Hepatocyte (in vitro differentiated cells): ENCODE results near the gene RFTN1. TPM values are rescaled to one million over a fixed set of nuclear protein-coding genes. Genes with fewer than 3 reads are reported as not detected.

Experiments used
- DNase-seq: peaks from one replicate; pipeline ENCODE4 v3.0.0-alpha.2; 2016; ENCODE audit warnings: low spot score
- H2AFZ ChIP-seq: fragments of 200-600 bp; sonication (generic); 2 replicates; pipeline ENCODE4 v1.6.0; 2016; ENCODE audit warnings: antibody characterized with exemption, mild to moderate bottlenecking
- H3K27ac ChIP-seq: fragments of 200-600 bp; sonication (generic); 2 replicates; pipeline ENCODE4 v1.5.1; 2016; ENCODE audit warnings: mild to moderate bottlenecking
- H3K27me3 ChIP-seq: fragments of 200-600 bp; sonication (generic); 2 replicates; pipeline ENCODE4 v1.6.1; 2016
- H3K36me3 ChIP-seq: fragments of 200-600 bp; sonication (generic); replicated peaks from 2 replicates; pipeline ENCODE4 v1.5.1; 2016; ENCODE audit warnings: low read depth; ENCODE audit not compliant: insufficient read depth
- H3K4me1 ChIP-seq: fragments of 200-600 bp; sonication (generic); 2 replicates; pipeline ENCODE4 v1.5.1; 2016; ENCODE audit warnings: mild to moderate bottlenecking, moderate library complexity; ENCODE audit not compliant: insufficient read depth
- H3K4me2 ChIP-seq: fragments of 200-600 bp; sonication (generic); 2 replicates; pipeline ENCODE4 v1.6.0; 2016
- H3K4me3 ChIP-seq: fragments of 200-600 bp; sonication (generic); 2 replicates; pipeline ENCODE4 v1.5.1; 2016; ENCODE audit warnings: mild to moderate bottlenecking
- H3K79me2 ChIP-seq: fragments of 200-600 bp; sonication (generic); 2 replicates; pipeline ENCODE4 v1.6.0; 2017; ENCODE audit warnings: mild to moderate bottlenecking
- H3K9me2 ChIP-seq: fragments of 200-600 bp; sonication (generic); replicated peaks from 2 replicates; pipeline ENCODE4 v1.6.0; 2017; ENCODE audit warnings: mild to moderate bottlenecking; ENCODE audit not compliant: insufficient read depth
- H3K9me3 ChIP-seq: fragments of 200-600 bp; sonication (generic); 2 replicates; pipeline ENCODE4 v1.5.1; 2016; ENCODE audit warnings: low read depth, mild to moderate bottlenecking
- H4K20me1 ChIP-seq: fragments of 200-600 bp; sonication (generic); 2 replicates; pipeline ENCODE4 v1.6.0; 2016; ENCODE audit warnings: mild to moderate bottlenecking; ENCODE audit not compliant: insufficient read depth, poor library complexity, severe bottlenecking
- CTCF ChIP-seq: fragments of 200-600 bp; sonication (generic); IDR thresholded peaks from 2 replicates; pipeline ENCODE4 v1.5.1; 2016; ENCODE audit warnings: antibody characterized with exemption, mild to moderate bottlenecking; ENCODE audit not compliant: poor library complexity
- EZH2 ChIP-seq: fragments of 200-600 bp; sonication (generic); IDR thresholded peaks from 2 replicates; pipeline ENCODE4 v1.6.1; 2016; ENCODE audit warnings: antibody characterized with exemption, mild to moderate bottlenecking, borderline replicate concordance
- EZH2phosphoT487 ChIP-seq: fragments of 200-600 bp; sonication (generic); IDR thresholded peaks from one replicate; pipeline ENCODE4 v1.6.1; 2018; ENCODE audit warnings: antibody characterized with exemption, mild to moderate bottlenecking, low read depth, moderate library complexity; ENCODE audit not compliant: unreplicated experiment, severe bottlenecking
- WGBS: methylation state at CpG from one replicate; pipeline ENCODE4 v1.1.6; 2016; ENCODE audit warnings: low lambda C conversion rate; ENCODE audit errors: missing lambda C conversion rate; 5-methylcytosine and 5-hydroxymethylcytosine counted together
- polyA plus RNA-seq: library from polyadenylated mRNA; unstranded; fragments of >200 nt; fragmentation: Nextera tagmentation; extraction: Ambion mirVana; gene quantifications from 2 replicates; pipeline ENCODE4 v1.2.1, GENCODE V29; 2016
- total RNA-seq: library from RNA; depleted of rRNA; stranded (reverse); fragments of >200 nt; gene quantifications from 2 replicates; pipeline ENCODE4 v1.2.3, GENCODE V29; 2014

The RFTN1 gene
- total and polyA plus RNA-seq, 2 experiments from 2014 or later = 10.0 to 14.9 TPM

GRCh38 chr3:16430717-16431630, 82.5 kb downstream of the RFTN1 start:
- Histone ChIP-seq H4K20me1 (no peaks in the 10 kb centered on the region), H3K9me2 (no peaks in the 10 kb centered on the region), H3K4me2 (no peak overlapping the region), H3K27ac (no peak overlapping the region), H3K4me1 (no peaks in the 10 kb centered on the region), H3K79me2 (no peaks in the 10 kb centered on the region), H2AFZ (no peak overlapping the region), H3K36me3 (no peaks in the 10 kb centered on the region), H3K27me3 (no peaks in the 10 kb centered on the region), H3K9me3 (no peaks in the 10 kb centered on the region), H3K4me3 (no peak overlapping the region)
- WGBS = 94% methylated on average over 11 of the region's 11 CpGs
- no peak for TF ChIP-seq EZH2phosphoT487
- TF ChIP-seq EZH2 = no peak
- no peak for TF ChIP-seq CTCF
- no peak for DNase-seq

- Histone ChIP-seq H3K27me3 (no peaks in the 10 kb centered on the region), H3K79me2 (no peaks in the 10 kb centered on the region), H3K4me2 (no peak overlapping the region), H3K36me3 (no peaks in the 10 kb centered on the region), H4K20me1 (no peaks in the 10 kb centered on the region), H2AFZ (no peak overlapping the region), H3K27ac (no peak overlapping the region), H3K4me1 (no peaks in the 10 kb centered on the region), H3K4me3 (no peak overlapping the region), H3K9me2 (no peaks in the 10 kb centered on the region), H3K9me3 (no peaks in the 10 kb centered on the region)
- no peak for TF ChIP-seq EZH2
- no peak for TF ChIP-seq CTCF
- TF ChIP-seq EZH2phosphoT487 = no peak
- no peak for DNase-seq
- WGBS = 89% methylated on average over 1 of the region's 1 CpG
Measured at GRCh38 chr3:16429086-16429485, 84.4 kb downstream of the RFTN1 start.

- no peaks in the 10 kb centered on the region for H3K4me1 ChIP-seq
- H3K27ac ChIP-seq = no peak overlapping the region
- no peak overlapping the region for H3K4me3 ChIP-seq
- no peak overlapping the region for H3K4me2 ChIP-seq
- H2AFZ ChIP-seq = no peak overlapping the region
- H3K9me3 ChIP-seq = no peaks in the 10 kb centered on the region
- WGBS = 62% methylated on average over 5 of the region's 5 CpGs
- no peak for TF ChIP-seq EZH2
- no peak for TF ChIP-seq CTCF
- no peak for TF ChIP-seq EZH2phosphoT487
- no peaks in the 10 kb centered on the region for H4K20me1 ChIP-seq
- no peaks in the 10 kb centered on the region for H3K36me3 ChIP-seq
- no peaks in the 10 kb centered on the region for H3K9me2 ChIP-seq
- no peaks in the 10 kb centered on the region for H3K27me3 ChIP-seq
- DNase-seq = no peak
- H3K79me2 ChIP-seq = no peaks in the 10 kb centered on the region
Measured at GRCh38 chr3:16428612-16429011, 84.9 kb downstream of the RFTN1 start.
